Measurements from ENCODE around the gene CTNNA3.

- TF ChIP-seq CTCF (conservative IDR thresholded peaks at IDR 0.05 in 1 of 2, IDR thresholded peaks at IDR 0.05 in 1 of 2; ENCODE audit: extremely low read depth in 1 of 2, insufficient read depth in 1 of 2, low read depth in 1 of 2, low read length in 2 of 2) (no peak), EZH2 (IDR thresholded peaks at IDR 0.05; ENCODE audit: borderline replicate concordance, low read length) (no peak)
These were observed 555.4 kb downstream of the CTNNA3 start for GRCh38 chr10:67140641-67141040.

Measured in mammary epithelial cell (primary cell).